LoVo (cell line): Measurements from ENCODE around the gene PLA2G3.
A peak's percentile ranks its signal among the peaks of the same experiment; 100 is the strongest.
"Not testable (repeated sequence)": the region's sequence is repeated elsewhere in the genome, so short reads cannot be mapped to it uniquely, and the experiment has no call there.

ENCODE experiments used
- DNase-seq: peaks from one replicate; pipeline ENCODE4 v3.0.0-alpha.2; 2016; ENCODE audit warnings: low spot score

PLA2G3 gene

GRCh38 chr22:31139866-31140716 lies at the start of gene PLA2G3:
PLA2G3 (minus strand) TSS chr22:31140508; CDS start chr22:31140354, 154 bp downstream.
- DNase-seq = no peak

- no peak for DNase-seq
Observed at GRCh38 chr22:31187627-31188026, 47.3 kb upstream of the PLA2G3 start.

GRCh38 chr22:31185056-31185455 lies 44.7 kb upstream of the PLA2G3 start:
- no peak for DNase-seq

GRCh38 chr22:31184015-31184414 lies 43.7 kb upstream of the PLA2G3 start:
- DNase-seq = no peak

GRCh38 chr22:31179345-31179744 lies 39.0 kb upstream of the PLA2G3 start:
- peak; percentile 72 for DNase-seq

- no peak for DNase-seq
Observed at GRCh38 chr22:31178859-31179258, 38.6 kb upstream of the PLA2G3 start.

- DNase-seq = no peak
Observed at GRCh38 chr22:31177420-31178162, 37.3 kb upstream of the PLA2G3 start.

- DNase-seq = no peak
Observed at GRCh38 chr22:31176923-31177322, 36.6 kb upstream of the PLA2G3 start.

GRCh38 chr22:31173386-31174145 lies 33.3 kb upstream of the PLA2G3 start:
- DNase-seq = no peak

- not testable (repeated sequence) for DNase-seq
Observed at GRCh38 chr22:31171734-31172133, 31.4 kb upstream of the PLA2G3 start.

GRCh38 chr22:31170971-31171370 lies 30.7 kb upstream of the PLA2G3 start:
- DNase-seq = no peak

- DNase-seq = no peak
Observed at GRCh38 chr22:31162015-31162765, 21.9 kb upstream of the PLA2G3 start.

- no peak for DNase-seq
Observed at GRCh38 chr22:31161386-31161785, 21.1 kb upstream of the PLA2G3 start.

GRCh38 chr22:31160328-31160978 lies 20.1 kb upstream of the PLA2G3 start:
- DNase-seq = no peak

GRCh38 chr22:31155422-31155821 lies 15.1 kb upstream of the PLA2G3 start:
- DNase-seq = no peak

- no peak for DNase-seq
Observed at GRCh38 chr22:31154975-31155374, 14.7 kb upstream of the PLA2G3 start.

GRCh38 chr22:31153357-31153756 lies 13.0 kb upstream of the PLA2G3 start:
- no peak for DNase-seq

GRCh38 chr22:31151872-31152271 lies 11.6 kb upstream of the PLA2G3 start:
- no peak for DNase-seq

GRCh38 chr22:31150615-31151014 lies 10.3 kb upstream of the PLA2G3 start:
- DNase-seq = no peak

GRCh38 chr22:31148953-31149627 lies 8.8 kb upstream of the PLA2G3 start:
- peak; percentile 45 for DNase-seq

GRCh38 chr22:31148488-31148887 lies 8.2 kb upstream of the PLA2G3 start:
- no peak for DNase-seq
